Subcutaneous adipose tissue (tissue), 4 donors: ENCODE results near the gene TNIP2. TPM values are rescaled to one million over a fixed set of nuclear protein-coding genes. Genes with fewer than 3 reads are reported as not detected.

Experiments
- total RNA-seq, 4 donors: library from RNA; depleted of rRNA; stranded (reverse); fragments of >200 nt; gene quantifications; one replicate each; pipeline ENCODE4 v1.1.0, GENCODE V29; 2016
- TF ChIP-seq, protein P1 (sequence below): fragments of 450-650 bp; IDR thresholded peaks from one replicate; pipeline ENCODE4 v1.5.1; 2016; ENCODE audit warnings: low read depth, mild to moderate bottlenecking, control low read depth, antibody characterized with exemption, moderate library complexity

The TNIP2 gene
- total RNA-seq, 4 donors from 2014 or later, result 25.6 to 88.2 (median 51.5) TPM

DNA sequence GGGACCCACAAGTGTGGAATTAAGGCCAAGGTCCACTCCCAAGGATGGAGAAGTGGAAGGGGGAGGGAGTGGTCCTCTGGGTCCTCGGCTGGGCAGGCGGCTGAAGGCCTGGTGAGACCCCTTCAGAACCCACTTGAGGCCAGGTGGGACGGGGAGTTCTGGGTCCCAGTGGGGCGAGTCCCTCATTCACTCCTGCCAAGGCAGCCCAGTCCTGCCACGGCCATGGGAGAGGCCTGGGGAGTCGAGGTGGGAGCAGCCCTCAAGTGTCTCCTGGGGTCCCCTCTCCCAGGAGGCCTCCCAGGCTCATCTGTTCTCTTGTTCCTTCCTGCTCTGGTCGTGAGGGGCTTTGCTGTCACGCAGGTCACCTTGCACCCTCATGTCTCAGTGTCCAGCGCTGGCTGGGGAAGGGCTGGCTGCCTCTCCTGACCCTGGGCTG lies 30.7 kb upstream of the TNIP2 start:
- TF ChIP-seq, protein P1, sequence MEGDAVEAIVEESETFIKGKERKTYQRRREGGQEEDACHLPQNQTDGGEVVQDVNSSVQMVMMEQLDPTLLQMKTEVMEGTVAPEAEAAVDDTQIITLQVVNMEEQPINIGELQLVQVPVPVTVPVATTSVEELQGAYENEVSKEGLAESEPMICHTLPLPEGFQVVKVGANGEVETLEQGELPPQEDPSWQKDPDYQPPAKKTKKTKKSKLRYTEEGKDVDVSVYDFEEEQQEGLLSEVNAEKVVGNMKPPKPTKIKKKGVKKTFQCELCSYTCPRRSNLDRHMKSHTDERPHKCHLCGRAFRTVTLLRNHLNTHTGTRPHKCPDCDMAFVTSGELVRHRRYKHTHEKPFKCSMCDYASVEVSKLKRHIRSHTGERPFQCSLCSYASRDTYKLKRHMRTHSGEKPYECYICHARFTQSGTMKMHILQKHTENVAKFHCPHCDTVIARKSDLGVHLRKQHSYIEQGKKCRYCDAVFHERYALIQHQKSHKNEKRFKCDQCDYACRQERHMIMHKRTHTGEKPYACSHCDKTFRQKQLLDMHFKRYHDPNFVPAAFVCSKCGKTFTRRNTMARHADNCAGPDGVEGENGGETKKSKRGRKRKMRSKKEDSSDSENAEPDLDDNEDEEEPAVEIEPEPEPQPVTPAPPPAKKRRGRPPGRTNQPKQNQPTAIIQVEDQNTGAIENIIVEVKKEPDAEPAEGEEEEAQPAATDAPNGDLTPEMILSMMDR, result no peak

DNA sequence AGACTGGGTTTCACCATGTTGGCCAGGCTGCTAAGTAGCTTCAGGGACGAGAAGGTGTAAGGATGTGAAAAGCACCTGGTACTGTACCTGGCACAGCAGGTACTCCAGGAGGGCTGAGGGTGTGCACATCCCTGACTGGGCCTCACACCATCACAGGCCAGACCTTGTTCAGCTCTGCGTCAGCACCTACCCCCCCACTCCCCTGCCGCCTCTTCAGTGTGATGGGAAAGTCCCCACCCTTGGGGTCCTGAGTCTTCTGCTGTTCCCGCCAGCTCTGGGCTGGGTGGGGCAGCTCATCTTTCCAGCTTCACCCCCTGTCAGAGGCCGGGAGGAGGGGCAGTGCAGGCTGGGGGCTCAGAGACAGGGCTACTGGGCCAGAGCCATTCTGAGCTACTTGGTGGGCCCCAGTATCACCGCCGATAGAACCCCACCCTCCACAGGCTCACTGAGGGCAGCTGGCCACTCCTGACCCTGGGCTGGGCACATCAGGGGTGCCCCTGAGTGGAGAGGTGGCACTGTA lies 30.1 kb upstream of the TNIP2 start:
- TF ChIP-seq, protein P1, result no peak

DNA sequence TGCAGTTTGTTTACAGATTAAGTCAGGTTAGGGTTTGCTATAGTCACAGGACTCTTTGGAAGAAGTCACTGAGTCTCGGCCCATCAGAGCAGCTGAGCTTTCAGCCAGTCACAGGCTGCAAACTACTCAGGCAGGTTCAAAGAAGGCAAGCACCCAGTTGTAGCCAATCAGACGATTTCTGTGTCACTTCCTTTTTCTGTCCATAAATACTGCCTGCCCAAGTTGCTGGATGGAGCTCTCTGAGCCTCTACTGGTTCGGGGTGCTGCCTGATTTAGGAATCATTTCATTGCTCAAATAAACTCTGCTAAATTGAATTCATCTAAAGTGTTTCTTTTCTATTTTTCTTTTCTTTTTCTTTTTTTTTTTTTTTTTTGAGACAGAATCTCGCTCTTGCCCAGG lies 29.5 kb upstream of the TNIP2 start:
- TF ChIP-seq, protein P1, result no peak

GRCh38 chr4:2783790-2784189 lies 27.7 kb upstream of the TNIP2 start:
- TF ChIP-seq, protein P1, result no peak

- TF ChIP-seq, protein P1, result no peak
Observed at GRCh38 chr4:2781911-2782310, 25.8 kb upstream of the TNIP2 start.

- TF ChIP-seq, protein P1, result no peak
Observed at GRCh38 chr4:2771264-2771663, 15.1 kb upstream of the TNIP2 start.

- TF ChIP-seq, protein P1, result no peak
Observed at GRCh38 chr4:2768921-2769336, 12.8 kb upstream of the TNIP2 start.

- TF ChIP-seq, protein P1, result no peak
Observed at GRCh38 chr4:2768124-2768523, 12.0 kb upstream of the TNIP2 start.
